ENCODE results near the gene ZNF366. TPM values are rescaled to one million over a fixed set of nuclear protein-coding genes. Genes with fewer than 3 reads are reported as not detected.

ZNF366 gene, protein sequence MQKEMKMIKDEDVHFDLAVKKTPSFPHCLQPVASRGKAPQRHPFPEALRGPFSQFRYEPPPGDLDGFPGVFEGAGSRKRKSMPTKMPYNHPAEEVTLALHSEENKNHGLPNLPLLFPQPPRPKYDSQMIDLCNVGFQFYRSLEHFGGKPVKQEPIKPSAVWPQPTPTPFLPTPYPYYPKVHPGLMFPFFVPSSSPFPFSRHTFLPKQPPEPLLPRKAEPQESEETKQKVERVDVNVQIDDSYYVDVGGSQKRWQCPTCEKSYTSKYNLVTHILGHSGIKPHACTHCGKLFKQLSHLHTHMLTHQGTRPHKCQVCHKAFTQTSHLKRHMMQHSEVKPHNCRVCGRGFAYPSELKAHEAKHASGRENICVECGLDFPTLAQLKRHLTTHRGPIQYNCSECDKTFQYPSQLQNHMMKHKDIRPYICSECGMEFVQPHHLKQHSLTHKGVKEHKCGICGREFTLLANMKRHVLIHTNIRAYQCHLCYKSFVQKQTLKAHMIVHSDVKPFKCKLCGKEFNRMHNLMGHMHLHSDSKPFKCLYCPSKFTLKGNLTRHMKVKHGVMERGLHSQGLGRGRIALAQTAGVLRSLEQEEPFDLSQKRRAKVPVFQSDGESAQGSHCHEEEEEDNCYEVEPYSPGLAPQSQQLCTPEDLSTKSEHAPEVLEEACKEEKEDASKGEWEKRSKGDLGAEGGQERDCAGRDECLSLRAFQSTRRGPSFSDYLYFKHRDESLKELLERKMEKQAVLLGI
- total RNA-seq (2014; rRNA removed; shearing (Covaris generic)): not detected in 2 replicates
- not detected in 2 replicates for polyA plus RNA-seq (2016; fragmentation: Nextera tagmentation; extraction: Ambion mirVana)

DNA sequence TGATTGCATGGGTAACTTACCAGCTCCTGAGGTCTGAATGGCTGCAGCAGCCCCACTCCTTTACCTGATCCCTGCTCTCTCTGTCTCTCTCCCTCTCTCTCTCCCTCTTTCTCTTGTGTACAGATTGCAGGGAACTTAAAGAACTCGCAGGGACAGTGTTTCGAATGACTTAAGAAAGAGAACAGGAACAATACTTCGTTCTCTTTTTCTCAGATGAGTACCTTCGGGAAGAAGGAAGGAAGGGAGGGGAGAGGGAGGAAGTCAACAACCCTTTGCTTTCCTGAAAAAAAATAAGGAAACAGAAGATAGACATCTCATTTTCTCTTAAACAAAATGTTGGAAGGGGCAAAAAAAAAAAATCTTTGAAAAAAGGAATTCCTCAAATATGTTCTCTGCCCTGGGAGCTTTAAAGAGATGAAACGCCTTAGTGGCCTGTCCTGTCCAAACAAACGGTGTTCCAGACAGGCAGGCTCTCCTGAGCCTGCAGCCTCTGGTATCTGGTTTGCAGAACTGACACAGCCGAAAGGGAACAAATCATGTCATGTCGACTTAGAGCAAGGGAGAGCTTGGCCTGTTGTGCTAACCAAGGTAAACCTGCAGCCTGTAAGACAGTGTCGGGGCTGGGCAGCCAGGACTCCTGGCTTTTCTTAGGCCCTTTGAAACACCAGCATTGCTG lies at the start of gene ZNF366:
Gene ZNF366, minus strand, starts transcription at position 180 of the 676 bp plus-strand sequence. CDS start 45,914 bp downstream, outside the sequence.
- H3K9ac ChIP-seq: no peak within 1 kb of the TSS
- H3K27me3 ChIP-seq (replicated peaks; ENCODE audit: insufficient read depth): no peaks in the 10 kb centered on the region
- peaks cover 28% of the 10 kb centered on the region for H3F3A ChIP-seq (ENCODE audit: insufficient read depth)
- H4K20me1 ChIP-seq (ENCODE audit: insufficient read depth): no peaks in the 10 kb centered on the region
- H3K9me3 ChIP-seq (ENCODE audit: low read depth): no peaks in the 10 kb centered on the region
- H3K4me1 ChIP-seq (ENCODE audit: insufficient read depth): peaks cover 48% of the 10 kb centered on the region
- no peak within 1 kb of the TSS for H3K4me3 ChIP-seq
- no peak within 1 kb of the TSS for H3K27ac ChIP-seq
- H3K4me2 ChIP-seq (ENCODE audit: unreplicated experiment): peak within 1 kb of the TSS; percentile 1
- no peaks in the 10 kb centered on the region for H3K79me2 ChIP-seq (ENCODE audit: insufficient read depth)
- TF ChIP-seq EZH2 (IDR thresholded peaks at IDR 0.05; ENCODE audit: insufficient read depth, poor library complexity, severe bottlenecking) (no peak), EZH2phosphoT487 (IDR thresholded peaks at IDR 0.05; ENCODE audit: insufficient read depth, low read depth) (no peak)
- in situ Hi-C loops (cut with MboI): no loop called here
- 90 to 94% methylated on average over 9 of the region's 9 CpGs for WGBS, 2 experiments (ENCODE audit: low coverage in 1 of 2, low lambda C conversion rate in 2 of 2, missing lambda C conversion rate in 2 of 2)
- no peaks in the 10 kb centered on the region for H3K9me2 ChIP-seq (ENCODE audit: insufficient read depth)
- H3K36me3 ChIP-seq (ENCODE audit: low read depth): no peaks in the 10 kb centered on the region
- H2AFZ ChIP-seq: peak within 1 kb of the TSS; percentile 12; the same call in 1 of the 2 replicates
- DNase-seq: no peak

DNA sequence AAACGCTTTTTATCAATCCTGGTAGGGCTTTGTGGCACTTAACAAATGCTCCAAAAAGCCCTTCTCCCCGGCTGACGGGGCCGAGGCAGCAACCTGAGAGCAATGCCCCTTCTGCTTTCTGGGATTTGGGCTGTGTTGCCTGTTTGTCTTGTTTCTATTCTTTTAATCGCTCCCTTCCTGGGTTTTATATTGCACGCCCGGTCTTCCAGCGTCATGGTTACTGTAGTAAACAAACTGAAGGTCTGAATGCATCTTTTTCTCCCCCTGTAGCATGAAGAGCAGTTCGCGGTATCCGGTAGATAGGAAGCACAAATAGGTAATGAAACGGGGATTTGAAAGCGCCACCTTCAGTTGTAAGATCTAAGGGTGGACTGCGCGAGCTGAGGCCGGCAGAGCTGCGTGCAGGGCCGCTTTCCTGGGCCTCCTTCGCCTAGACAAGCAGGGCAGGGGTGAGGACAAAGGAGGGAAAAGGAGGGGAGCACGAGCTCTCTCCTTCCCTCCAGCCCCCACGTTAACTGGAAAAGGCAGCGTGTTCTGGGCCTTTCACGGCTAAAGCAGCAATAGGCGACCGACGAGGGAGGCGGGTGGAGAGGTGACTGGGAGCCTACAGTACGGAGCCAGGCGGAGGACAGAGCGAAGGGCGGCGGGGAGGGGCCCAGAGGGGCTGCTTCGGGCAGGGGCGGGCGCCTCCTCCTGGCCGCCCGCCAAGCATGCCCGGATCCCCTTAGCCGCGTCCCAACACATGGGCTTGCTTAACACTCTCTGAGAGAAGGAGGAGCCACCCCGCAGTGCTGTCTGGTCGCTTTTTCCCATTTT lies 49.3 kb upstream of the ZNF366 start:
- H3K27me3 ChIP-seq (replicated peaks; ENCODE audit: insufficient read depth): no peaks in the 10 kb centered on the region
- no peaks in the 10 kb centered on the region for H4K20me1 ChIP-seq (ENCODE audit: insufficient read depth)
- H3K9me3 ChIP-seq (ENCODE audit: low read depth): no peaks in the 10 kb centered on the region
- H3K9me2 ChIP-seq (ENCODE audit: insufficient read depth): no peaks in the 10 kb centered on the region
- H2AFZ ChIP-seq: peak overlapping the region; percentile 92
- no peak for TF ChIP-seq EZH2 (IDR thresholded peaks at IDR 0.05; ENCODE audit: insufficient read depth, poor library complexity, severe bottlenecking)
- TF ChIP-seq EZH2phosphoT487 (IDR thresholded peaks at IDR 0.05; ENCODE audit: insufficient read depth, low read depth): no peak
- in situ Hi-C loops (cut with MboI): no loop called here
- H3K27ac ChIP-seq: peak overlapping the region; percentile 56
- H3K4me2 ChIP-seq (ENCODE audit: unreplicated experiment): peak overlapping the region; percentile 83
- no peaks in the 10 kb centered on the region for H3K79me2 ChIP-seq (ENCODE audit: insufficient read depth)
- H3K9ac ChIP-seq: peak overlapping the region; percentile 74
- H3K36me3 ChIP-seq (ENCODE audit: low read depth): no peaks in the 10 kb centered on the region
- H3K4me1 ChIP-seq (ENCODE audit: insufficient read depth): peaks cover 17% of the 10 kb centered on the region
- WGBS, 2 experiments (ENCODE audit: low coverage in 1 of 2, low lambda C conversion rate in 2 of 2, missing lambda C conversion rate in 2 of 2): 2 to 3% methylated on average over 29 to 31 of the region's 42 CpGs
- peak; percentile 73 for DNase-seq
- peaks cover 10% of the 10 kb centered on the region; the same call in 1 of the 2 replicates for H3F3A ChIP-seq (ENCODE audit: insufficient read depth)
- H3K4me3 ChIP-seq: peak overlapping the region; percentile 64

DNA sequence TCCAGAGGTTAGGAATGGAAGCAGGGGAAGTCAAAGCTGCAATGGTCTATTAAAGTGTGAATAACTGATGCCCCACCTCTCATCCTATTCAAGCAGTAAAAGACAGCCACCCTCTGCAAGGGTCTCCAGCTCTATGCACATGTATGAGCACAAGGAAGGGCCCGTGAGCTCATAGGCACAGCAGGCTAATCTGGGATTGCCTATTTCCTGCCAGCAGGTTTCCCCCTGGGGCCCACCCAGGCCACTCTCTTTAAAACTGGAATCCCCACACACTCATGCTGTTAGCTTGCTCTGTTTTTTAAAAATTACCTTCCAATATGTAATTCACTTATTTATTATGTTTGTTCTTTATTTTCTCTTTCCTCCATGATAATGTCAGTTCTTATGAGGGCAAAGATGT lies 48.7 kb upstream of the ZNF366 start:
- Histone ChIP-seq H3K27ac (peak overlapping the region; percentile 56; the same call in 1 of the 2 replicates), H3F3A (ENCODE audit: insufficient read depth) (peaks cover 10% of the 10 kb centered on the region; the same call in 1 of the 2 replicates), H3K4me2 (ENCODE audit: unreplicated experiment) (peak overlapping the region; percentile 83), H4K20me1 (ENCODE audit: insufficient read depth) (no peaks in the 10 kb centered on the region), H3K4me1 (ENCODE audit: insufficient read depth) (peaks cover 17% of the 10 kb centered on the region), H3K27me3 (replicated peaks; ENCODE audit: insufficient read depth) (no peaks in the 10 kb centered on the region), H2AFZ (peak overlapping the region; percentile 92), H3K9me2 (ENCODE audit: insufficient read depth) (no peaks in the 10 kb centered on the region), H3K9ac (peak overlapping the region; percentile 74), H3K4me3 (peak overlapping the region; percentile 64), H3K79me2 (ENCODE audit: insufficient read depth) (no peaks in the 10 kb centered on the region), H3K36me3 (ENCODE audit: low read depth) (no peaks in the 10 kb centered on the region), H3K9me3 (ENCODE audit: low read depth) (no peaks in the 10 kb centered on the region)
- WGBS, 2 experiments (ENCODE audit: low coverage in 1 of 2, low lambda C conversion rate in 2 of 2, missing lambda C conversion rate in 2 of 2): 57% methylated on average over 1 of the region's 1 CpG
- in situ Hi-C loops (cut with MboI): no loop called here
- DNase-seq: peak; percentile 30
- TF ChIP-seq EZH2phosphoT487 (IDR thresholded peaks at IDR 0.05; ENCODE audit: insufficient read depth, low read depth) (no peak), EZH2 (IDR thresholded peaks at IDR 0.05; ENCODE audit: insufficient read depth, poor library complexity, severe bottlenecking) (no peak)
